HG02938 (cell line): ENCODE measurements around the gene FGF23.

Experiments used
- ATAC-seq: cut with Tn5 transposase; IDR thresholded peaks from one replicate; pipeline ENCODE4 v1.9.1; 2021; ENCODE audit warnings: mild to moderate bottlenecking, moderate library complexity; ENCODE audit not compliant: unreplicated experiment

Gene FGF23

DNA sequence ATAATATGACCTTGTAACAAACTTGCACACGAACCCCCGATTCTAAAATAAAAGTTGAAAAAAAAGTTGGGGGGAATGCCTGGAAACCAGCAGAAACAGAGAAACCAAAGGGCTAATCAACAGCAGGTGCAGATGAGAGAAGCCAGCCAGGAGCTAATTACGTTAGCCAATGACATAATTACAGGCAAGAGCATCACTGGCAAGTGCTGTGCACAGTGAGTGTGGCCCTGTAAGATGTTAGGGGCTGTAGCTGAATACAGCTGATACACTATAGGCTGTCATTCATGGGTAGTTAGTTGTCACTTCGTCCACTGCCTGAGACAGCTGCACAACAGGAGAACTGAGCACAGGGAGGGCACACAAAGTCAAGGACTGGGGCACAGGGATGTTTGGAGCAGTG is 7.3 kb upstream of the FGF23 start:
- ATAC-seq: no peak

DNA sequence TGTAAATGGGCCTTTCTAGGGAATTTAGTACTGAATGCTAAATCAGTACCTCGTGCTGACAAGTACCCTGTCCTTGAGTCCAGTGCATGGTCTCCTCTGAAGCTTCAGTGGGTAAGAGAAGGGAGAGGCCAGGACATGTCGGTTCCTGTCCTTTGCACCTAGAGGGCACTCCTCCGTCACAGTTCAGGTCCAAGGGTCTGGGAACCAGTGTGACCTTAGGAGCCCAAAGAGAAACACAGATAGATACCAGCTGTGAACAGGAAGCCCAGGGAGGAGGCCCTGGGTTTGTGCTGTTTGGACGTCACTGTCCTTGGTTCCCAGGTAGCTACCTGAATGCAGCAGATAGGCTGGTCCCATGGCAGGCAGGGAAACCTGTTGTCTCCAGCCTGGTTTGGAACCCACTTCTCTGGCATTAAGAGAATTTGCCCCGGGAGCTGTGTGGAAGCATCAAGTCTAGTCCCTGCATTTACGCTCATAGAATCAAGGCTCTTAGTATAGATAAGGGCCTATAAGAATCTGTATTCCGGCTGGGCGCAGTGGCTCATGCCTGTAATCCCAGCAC is 3.9 kb upstream of the FGF23 start:
- ATAC-seq: no peak

DNA sequence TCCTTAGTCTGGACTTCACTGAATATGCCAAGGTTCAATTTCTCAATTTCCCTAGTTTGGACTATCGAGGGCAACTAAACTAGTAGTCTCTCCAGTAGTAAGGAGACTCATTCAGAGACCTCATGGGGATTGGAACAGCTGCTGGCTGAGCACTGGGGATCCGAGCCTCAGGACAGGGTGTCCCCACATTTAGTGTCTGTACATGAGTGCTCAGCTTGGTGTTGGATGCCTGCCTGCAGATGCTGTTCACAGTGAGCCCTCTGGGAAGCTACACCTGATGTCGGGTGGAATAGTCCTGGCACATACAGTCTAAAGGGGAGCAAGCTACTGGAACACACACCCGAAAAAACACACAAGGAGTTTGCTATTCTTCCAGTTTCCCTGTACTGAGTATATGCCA is 820 bp upstream of the FGF23 start:
- ATAC-seq: no peak

DNA sequence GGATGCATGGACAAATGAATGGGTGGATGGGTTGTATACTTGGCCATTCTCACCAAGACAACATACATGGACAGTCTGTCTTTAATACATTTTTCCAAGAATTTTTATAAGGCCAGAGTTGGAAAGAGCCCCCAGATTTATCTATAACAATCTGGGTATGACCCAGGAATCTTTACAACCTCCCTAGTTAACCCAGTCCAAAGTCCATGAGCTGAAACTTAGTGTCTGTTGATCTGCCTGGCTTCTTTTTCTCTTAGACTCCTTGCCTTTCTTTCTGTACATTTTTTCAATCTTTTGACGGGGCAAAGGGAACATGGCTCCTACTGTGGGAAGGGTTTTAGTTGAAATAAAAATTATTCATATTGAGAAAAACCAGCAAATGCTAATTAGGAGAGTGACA is 740 bp downstream of the FGF23 start:
- ATAC-seq: no peak

DNA sequence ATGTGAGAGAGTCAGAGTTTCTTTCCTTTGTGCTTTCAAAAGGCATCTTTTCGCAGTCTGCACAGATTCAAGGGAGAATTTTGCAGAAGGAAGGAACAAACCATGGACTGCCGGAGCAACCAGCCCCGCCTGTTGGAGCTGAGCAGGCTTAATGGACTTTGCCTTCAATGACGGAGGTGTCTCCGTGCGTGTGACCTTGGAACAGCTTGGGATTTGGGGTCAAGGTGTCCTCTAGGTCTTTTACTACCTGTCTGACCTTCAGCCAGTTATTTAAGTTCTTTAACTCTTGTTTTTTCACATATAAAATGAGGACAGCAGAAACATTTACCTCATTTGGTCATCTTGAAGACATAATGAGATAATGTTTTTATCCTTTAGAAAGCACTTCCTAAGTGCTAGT is 4.1 kb downstream of the FGF23 start:
- no peak for ATAC-seq

DNA sequence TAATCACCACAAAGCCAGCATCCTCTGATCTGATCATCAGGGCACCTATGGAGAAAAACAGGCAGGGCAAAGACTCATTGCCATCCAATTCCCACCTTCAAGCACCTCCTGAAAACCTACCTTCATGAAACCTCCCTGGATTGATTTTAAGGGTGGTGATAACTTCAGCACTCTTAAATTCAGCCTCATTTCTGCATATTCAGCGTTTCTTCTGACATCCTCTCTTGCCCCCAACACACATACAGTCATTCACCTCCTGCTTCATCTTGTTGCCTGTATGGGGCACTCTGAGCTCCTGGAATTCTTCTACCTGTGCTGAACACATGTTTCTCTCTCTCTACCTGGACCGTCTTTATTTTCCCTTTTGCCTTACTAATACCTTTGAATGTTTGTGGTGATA is 6.9 kb downstream of the FGF23 start:
- ATAC-seq: no peak

DNA sequence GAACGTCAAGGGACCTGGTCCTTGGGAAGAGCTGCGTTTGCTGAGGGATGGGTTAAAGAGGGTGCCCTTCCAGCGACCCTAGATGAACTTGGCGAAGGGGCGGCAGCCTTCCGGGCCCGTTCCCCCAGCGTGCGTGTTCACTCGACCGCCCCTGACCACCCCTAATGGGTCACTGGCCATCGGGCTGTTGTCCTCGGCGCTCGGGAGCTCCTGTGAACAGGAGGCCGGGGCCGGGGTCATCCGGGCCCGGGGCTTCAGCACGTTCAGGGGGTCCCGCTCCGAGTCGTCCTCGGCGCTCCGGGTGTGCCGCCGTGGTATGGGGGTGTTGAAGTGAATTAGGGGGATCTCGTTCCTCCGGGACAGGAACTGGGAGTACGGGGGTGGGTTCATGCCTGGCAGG is 9.2 kb downstream of the FGF23 start:
- no peak for ATAC-seq

DNA sequence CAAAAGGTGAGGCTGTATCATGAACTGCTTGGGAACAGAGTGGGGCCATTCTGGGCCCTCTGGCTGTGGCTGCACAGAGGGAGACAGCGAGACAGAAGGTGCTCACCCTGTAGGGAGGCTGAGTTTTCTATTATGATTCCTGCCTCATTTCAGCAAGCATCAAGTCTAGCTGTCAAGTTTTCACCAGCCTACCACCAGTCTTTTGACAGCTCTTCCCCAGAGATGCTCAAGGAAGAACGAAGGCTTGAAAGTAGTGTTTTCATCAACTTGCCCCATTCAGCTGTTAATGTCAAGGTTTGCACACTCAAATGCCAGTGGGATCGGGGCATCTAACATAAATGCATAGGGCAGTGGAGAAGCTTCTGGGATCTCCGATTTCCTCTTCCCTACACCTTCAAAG is 10.0 kb downstream of the FGF23 start:
- no peak for ATAC-seq

DNA sequence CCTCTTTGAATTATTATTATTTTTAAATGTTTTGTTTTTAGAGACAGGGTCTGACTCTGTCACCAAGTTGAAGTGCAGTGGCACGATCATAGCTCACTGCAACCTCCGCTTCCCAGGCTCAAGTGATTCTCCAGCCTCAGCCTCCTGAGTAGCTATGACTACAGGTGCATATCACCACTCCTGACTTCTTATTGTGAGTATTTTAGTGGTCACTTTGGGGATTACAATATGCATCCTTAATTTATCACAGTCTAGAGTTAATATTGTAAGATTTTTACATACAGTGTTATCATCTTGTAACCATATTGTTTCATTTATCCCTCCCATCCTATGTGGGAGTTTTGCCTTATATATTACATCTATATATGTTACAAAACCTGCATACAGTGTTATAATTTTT is 13.4 kb downstream of the FGF23 start:
- ATAC-seq: no peak

DNA sequence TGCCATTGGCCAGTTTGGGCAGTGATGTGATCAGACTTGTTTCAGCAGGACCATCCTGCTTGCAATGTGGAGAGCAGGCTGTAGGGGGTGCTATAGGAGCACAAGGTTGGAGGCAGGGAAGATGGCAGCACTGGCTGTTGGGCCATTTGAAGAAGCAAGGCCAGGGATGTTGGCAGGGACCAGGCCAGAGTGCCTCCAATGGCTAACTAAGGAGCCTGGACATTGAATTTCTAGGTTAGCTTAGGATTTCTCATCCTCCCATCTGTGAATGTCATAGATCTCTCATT is 23.5 kb downstream of the FGF23 start:
- no peak for ATAC-seq

DNA sequence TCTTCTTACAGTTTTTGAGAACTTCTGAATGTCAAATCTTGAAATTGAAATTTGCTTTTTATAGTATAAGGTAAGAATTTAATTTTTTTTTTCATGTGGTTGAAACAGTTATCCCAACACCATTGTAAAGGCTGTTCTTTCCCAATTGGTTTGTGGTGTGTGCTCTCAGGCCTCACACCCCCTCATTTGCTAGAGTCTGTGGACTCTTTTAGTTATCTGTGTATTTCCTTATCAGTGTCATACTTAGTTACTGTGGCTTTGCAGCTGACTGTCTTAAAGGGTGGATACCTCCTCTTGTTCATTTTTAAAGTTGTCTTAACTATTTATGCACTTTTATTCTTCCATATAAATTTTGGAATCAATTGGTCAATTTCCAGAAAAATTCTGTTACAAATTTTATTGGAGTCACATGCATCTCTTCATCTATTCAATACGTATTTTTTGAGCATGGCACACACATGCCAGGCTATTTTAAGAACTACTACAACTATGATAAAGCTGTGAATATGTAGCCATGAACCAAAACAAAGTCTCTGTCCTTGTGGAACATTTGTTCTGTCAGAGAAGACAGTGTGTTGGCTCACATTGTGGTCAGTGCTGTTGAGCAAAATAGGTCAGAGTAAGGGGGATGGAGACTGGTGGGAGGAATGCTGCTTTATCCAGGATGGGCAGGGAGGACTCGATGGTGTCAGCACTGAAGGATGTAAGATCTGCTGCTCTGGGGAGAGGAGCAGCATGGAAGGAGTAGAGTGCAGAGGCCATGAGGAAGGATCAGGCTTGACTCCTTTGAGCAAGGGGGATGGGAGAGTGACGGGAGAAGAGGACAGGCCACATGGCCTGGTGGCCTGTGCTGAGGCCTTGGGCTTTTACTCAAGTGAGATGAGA is 24.1 kb downstream of the FGF23 start:
- ATAC-seq: no peak

DNA sequence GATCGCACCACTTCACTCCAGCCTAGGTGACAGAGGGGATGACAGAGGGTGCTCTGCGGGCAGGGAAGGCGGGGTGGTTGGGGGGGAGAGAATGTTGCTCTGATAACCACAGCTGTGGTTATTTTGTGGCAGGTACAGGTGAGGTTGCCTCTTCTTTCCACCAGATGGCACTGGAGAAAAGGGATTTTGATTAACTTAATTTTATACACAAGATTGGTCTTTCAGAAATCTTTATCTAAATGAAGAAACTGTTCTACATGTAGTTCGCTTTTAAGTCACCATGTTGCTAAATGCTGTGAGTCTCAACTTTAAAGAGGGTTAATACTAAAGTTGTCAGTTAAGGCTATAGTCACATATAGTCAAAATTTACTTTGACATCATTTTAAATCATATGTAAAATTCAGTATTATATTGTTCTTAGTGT is 25.7 kb downstream of the FGF23 start:
- ATAC-seq: no peak

DNA sequence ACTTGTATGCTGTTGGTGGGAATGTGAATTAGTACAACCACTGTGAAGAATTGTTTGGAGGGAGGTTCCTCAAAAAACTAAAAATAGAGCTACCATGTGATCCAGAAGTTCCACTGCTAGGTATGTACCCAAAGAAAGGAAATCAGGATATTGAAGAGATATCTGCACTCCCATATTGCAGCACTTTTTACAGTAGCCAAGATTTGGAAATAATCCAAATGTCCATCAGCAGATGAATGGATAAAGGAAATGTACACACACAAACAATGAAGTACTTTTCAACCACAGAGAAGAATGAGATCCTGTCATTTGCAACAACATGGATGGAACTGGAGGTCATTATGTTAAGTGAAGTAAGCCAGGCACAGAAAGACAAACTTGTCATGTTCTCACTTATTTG is 32.6 kb downstream of the FGF23 start:
- ATAC-seq: no peak

DNA sequence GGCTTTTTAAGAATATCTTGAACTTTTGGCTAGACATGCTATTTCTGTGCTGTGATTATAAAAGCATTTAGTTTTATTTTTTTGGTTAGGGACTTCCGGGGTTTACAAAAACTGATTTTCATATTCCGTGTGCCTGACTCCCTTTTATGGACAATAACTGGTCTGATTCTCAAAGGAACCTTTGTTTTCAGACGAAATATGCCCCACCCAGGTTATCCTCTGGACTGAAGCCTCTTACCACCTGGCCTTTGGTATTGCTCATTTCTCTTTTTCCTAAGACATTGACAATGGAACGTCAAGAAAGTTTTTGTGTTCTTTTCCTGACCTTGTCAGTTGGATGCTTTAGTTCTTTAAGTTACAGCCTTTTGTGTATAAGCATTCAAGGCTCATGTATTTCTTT is 47.7 kb downstream of the FGF23 start:
- ATAC-seq: no peak

DNA sequence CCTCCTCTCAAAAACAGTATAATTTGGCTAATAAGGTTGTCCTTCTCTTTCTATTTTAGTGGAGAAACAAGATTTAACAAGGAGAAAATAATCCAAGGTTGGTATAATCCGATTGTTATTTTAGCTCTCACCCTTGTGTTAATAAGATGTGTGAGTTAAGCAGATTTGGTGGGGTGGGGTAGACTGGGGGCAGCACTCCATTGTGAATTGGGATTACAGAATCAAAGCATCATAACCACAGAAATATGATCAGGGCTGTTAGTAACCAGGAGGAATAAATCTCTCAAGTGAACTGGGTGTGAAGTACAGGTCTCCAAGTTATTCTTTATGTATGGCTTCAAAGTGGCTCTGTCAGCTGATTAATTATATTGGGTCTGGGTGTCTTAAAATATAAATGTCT is 48.3 kb downstream of the FGF23 start:
- ATAC-seq: no peak

DNA sequence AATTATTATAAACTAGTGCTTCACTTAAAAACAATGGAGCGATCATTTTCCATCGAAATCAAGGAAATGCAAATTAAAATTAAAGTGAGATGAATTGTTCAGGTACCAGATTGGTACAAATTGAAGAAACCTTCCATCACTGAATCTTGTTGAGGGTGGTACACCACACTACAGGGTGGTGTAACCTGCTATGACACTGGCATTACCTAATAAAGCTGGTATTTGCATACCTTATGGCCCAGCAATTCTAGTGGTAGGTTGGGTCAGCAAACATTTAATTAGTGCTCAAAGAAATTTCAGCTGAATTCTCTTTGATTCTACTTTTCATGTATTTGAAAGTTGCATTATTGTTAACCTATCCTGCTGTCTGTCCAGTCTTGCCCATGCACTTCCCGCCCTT is 49.3 kb downstream of the FGF23 start:
- no peak for ATAC-seq

DNA sequence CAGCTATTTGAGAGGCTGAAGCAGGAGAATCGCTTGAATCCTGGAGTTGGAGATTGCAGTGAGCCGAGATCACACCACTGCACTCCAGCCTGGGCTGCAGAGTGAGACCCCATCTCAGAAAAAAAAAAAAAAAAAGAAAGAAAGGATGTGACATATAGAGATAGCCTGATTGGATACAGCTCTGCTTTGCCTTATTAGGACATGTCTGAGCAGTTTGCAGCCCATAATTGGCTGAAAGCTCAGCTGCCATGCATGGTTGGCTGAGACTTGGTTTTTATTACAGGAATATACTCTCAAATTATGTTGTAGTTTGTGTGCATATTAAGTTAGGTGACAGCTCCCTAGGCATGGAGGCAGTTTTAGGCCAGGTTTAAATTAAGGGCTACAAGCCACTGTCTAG is 52.2 kb downstream of the FGF23 start:
- ATAC-seq: no peak

DNA sequence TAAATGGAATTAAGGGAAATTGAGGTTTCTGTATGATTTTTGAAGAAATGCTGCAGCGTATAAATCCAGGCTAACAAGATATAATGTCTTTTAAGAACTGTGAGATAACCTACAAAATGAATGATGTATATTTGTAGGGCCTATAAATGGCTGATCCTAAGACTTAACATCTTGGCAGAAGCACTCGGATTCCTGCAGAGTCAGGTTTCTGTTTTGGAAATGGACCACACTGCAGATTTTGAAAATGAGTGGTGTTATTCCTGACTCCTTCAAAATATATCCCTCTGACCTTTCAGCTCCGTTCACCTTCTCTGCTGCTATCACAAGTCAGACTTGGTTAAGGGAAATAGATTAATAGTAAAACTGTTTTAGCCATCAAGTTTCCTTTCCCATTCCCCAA is 53.5 kb downstream of the FGF23 start:
- ATAC-seq: no peak

DNA sequence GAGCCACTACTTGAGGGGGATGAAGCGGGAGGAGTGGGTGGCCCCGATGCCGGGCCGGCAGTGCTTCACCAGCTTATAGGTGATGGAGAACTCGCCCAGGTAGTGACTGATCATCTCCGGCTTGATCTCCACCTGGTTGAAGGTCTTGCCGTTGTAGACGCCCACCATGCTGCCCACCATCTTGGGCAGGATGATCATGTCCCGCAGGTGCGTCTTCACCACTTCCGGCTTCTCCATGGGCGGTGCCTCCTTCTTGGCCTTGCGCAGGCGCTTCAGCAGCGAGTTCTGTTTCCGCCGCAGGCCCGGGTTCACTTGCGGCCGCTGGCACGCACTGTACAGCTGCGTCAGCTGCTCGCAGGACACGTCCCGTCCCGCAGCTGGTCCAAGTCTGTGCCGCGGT is 55.1 kb downstream of the FGF23 start:
- no peak for ATAC-seq

DNA sequence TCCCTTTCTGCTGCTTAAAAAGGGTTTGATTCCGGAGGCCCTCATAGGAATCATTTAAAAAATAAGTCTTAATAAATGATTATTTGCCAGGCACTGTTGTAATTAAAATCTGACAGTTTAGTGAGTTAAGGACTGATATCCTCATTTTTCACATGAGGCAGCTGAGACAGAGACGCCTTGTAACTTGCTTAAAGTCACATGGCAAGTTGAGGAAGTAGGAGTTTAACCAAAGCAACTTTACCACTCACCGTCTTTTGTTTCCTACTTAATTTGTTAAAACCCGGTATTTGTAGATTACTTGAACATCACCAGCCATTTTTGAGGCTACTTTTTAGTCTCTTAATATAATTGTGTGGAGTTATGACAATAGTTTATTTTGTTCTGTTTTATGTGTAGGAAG is 56.1 kb downstream of the FGF23 start:
- no peak for ATAC-seq

DNA sequence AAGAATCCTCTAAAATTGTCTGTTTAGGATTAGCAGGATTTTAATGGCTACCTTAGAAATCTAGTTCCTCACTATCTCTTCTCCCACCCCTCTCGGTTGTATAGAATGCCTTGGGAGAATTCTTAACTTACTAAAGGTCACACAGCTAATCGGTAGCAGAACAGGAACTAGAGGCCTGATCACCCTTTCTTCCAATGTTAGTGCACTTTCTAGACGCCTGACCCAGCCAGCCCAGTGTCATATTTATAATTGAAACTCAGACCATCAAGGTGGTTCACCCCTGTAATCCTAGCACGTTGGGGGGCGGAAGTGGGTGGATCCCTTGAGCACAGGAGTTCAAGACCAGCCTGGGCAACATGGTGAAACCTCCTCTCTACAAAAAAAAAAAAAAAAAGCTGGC is 56.8 kb downstream of the FGF23 start:
- ATAC-seq: no peak

DNA sequence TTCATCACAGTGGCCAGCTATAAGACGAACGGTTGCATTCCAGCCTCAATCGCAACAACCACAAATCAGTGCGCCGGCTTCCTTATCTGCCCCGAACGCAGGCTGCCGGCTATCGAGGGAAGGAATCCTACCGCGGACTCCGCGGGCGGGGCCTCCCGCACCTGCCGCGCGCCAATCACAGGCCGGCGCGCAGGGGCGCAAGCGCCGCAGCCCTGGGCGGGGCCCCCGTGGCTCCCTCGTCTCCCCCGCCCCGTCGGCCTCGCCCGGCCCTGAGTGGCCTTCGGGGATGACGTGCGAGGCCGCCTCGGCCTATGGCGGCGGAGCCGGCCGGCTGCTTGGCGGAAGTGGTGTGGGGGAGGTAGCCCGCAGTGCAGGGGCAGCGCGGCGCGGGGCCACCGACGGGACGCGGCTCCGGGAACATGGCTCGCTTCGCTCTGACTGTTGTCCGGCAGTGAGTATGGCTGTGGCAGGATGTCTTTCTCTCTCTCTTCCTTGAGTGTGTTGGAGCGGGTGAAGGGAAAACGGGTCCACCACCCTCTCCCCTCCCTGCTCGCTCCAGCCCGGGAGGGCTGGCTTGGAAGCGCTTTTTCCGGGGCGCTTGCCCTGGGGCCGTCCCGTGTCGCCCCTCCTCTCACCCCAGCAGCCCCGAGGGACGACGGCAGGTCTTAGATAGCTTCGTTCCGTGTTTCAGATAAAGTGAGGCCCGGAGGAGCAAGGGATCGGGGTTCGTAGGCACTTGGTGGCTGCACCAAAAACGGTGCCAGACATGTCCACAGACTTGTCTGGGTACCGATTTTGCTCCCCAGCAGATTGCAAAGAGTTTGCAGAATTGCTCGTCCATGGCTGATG is 58.4 kb downstream of the FGF23 start, which contains the start of gene TIGAR:
TSS of gene TIGAR (plus strand) at position 361 of the 849 bp plus-strand sequence. CDS start at position 420, 59 bp downstream.
- ATAC-seq: peak; percentile 93
